Hypothalamus (tissue), 51 donors: ENCODE results near the gene PRM1.
"Not testable (repeated sequence)": the region's sequence is repeated elsewhere in the genome, so short reads cannot be mapped to it uniquely, and the experiment has no call there.

Source experiments
- DNase-seq, 51 donors: peaks; one replicate each; lab custom pipeline; 2025; lab: John Stamatoyannopoulos, UW

The PRM1 gene

GRCh38 chr16:11298950-11299547 lies 17.9 kb upstream of the PRM1 start:
- DNase-seq, result not testable (repeated sequence)

- DNase-seq, result no peak
Observed at GRCh38 chr16:11298143-11298900, 17.2 kb upstream of the PRM1 start.

- DNase-seq, result peak in 50 of 51 donors; percentile 5 to 86 (median 58)
Observed at GRCh38 chr16:11297492-11298142, 16.5 kb upstream of the PRM1 start.

- no peak for DNase-seq
Observed at GRCh38 chr16:11296706-11297491, 15.8 kb upstream of the PRM1 start.

- DNase-seq, result no peak
Observed at GRCh38 chr16:11296351-11296705, 15.2 kb upstream of the PRM1 start.

GRCh38 chr16:11295672-11296071 lies 14.5 kb upstream of the PRM1 start:
- no peak for DNase-seq

GRCh38 chr16:11292076-11292748 lies 11.1 kb upstream of the PRM1 start:
- DNase-seq, result no peak

GRCh38 chr16:11291091-11291703 lies 10.1 kb upstream of the PRM1 start:
- no peak for DNase-seq

- DNase-seq, result no peak
Observed at GRCh38 chr16:11290102-11290893, 9.2 kb upstream of the PRM1 start.

GRCh38 chr16:11289696-11290095 lies 8.6 kb upstream of the PRM1 start:
- not testable (repeated sequence) for DNase-seq

- no peak for DNase-seq
Observed at GRCh38 chr16:11289202-11289601, 8.1 kb upstream of the PRM1 start.

GRCh38 chr16:11285842-11286241 lies 4.7 kb upstream of the PRM1 start:
- no peak for DNase-seq

- no peak for DNase-seq
Observed at GRCh38 chr16:11283820-11284248, 2.7 kb upstream of the PRM1 start.

GRCh38 chr16:11278681-11279628 lies 2.2 kb downstream of the PRM1 start:
- no peak for DNase-seq

GRCh38 chr16:11277607-11278337 lies 3.4 kb downstream of the PRM1 start:
- DNase-seq, result no peak

- no peak for DNase-seq
Observed at GRCh38 chr16:11276896-11277593, 4.1 kb downstream of the PRM1 start.
